Adrenal gland (tissue), 12 donors: ENCODE results near the gene TAPBPL. TPM values are rescaled to one million over a fixed set of nuclear protein-coding genes. Genes with fewer than 3 reads are reported as not detected.
"Not testable (repeated sequence)": the region's sequence is repeated elsewhere in the genome, so short reads cannot be mapped to it uniquely, and the experiment has no call there.

Experiments used
- DNase-seq, 7 donors: peaks; one replicate each; pipeline ENCODE4 v3.0.0-alpha.2; 2019 to 2020
- H3K27ac ChIP-seq, 5 donors: fragments of 200-600 bp; sonication (generic) in 4 of 5; 1 replicate in 3 of 5; 2 replicates in 2 of 5; pipeline versions ENCODE4 v1.5.1 to v1.8.0; 2016 to 2020; ENCODE audit warnings: mild to moderate bottlenecking in 1 of 5
- H3K27me3 ChIP-seq: fragments of 200-600 bp; 2 replicates; pipeline ENCODE4 v1.8.0; 2021
- H3K36me3 ChIP-seq, 2 donors: fragments of 200-600 bp; replicated peaks in 1 of 2; 1 replicate in 1 of 2; 2 replicates in 1 of 2; pipeline versions ENCODE4 v1.5.1 to v1.8.0; 2018 to 2022
- H3K4me1 ChIP-seq, 2 donors: fragments of 200-600 bp; replicated peaks in 1 of 2; 1 replicate in 1 of 2; 2 replicates in 1 of 2; pipeline versions ENCODE4 v1.5.1 to v1.8.0; 2018 to 2021
- H3K4me3 ChIP-seq, 4 donors: fragments of 200-600 bp; sonication (generic) in 3 of 4; one replicate each; pipeline ENCODE4 v1.5.1; 2016 to 2018
- H3K9me3 ChIP-seq, 3 donors: fragments of 200-600 bp; sonication (generic) in 1 of 3; replicated peaks in 1 of 3; 1 replicate in 2 of 3; 2 replicates in 1 of 3; pipeline versions ENCODE4 v1.5.1 to v1.8.0; 2016 to 2021
- POLR2A ChIP-seq, 2 donors: fragments of 450-650 bp; IDR thresholded peaks; one replicate each; pipeline ENCODE4 v1.6.1; 2017; ENCODE audit warnings: antibody characterized with exemption in 2 of 2, mild to moderate bottlenecking in 2 of 2, moderate library complexity in 1 of 2
- WGBS, 4 donors: extraction: QIAGEN DNeasy Blood & Tissue Kit in 2 of 4; methylation state at CpG; one replicate each; pipeline versions ENCODE4 v1.1.5 to v1.1.7; 2013 to 2017; 5-methylcytosine and 5-hydroxymethylcytosine counted together
- intact Hi-C, 2 donors: fragments of 100-400 bp; cut with DNase I; formaldehyde crosslinking; loops; one replicate each; pipeline versions ENCODE4 v1.14.1 to v1.15.0; 2022 to 2023
- polyA plus RNA-seq, 3 donors: library from polyadenylated mRNA; stranded (reverse); fragments of 200-250 nt in 2 of 3; fragments of 350-450 nt in 1 of 3; fragmentation: Illumina TruSeq in 1 of 3; extraction: RNeasy Lipid Tissue Mini Kit (QIAGEN cat#74804) in 1 of 3; gene quantifications; one replicate each; pipeline ENCODE4 v1.2.3, GENCODE V29; 2013 to 2014
- total RNA-seq, 9 donors: library from RNA; depleted of rRNA in 4 of 9; stranded (reverse); fragments of >200 nt in 4 of 9; fragments of 120-200 nt in 1 of 9; fragmentation: NEBNext Ultra II Directional in 1 of 9; extraction: Animal tissue kit (Norgen Biotek cat#: 25700) in 1 of 9; gene quantifications; one replicate each; pipeline versions ENCODE4 v1.1.0 to v1.2.4, GENCODE V29; 2013 to 2023
- TF ChIP-seq, protein P1 (sequence below), 6 experiments: fragments of 450-650 bp in 4 of 6; fragments of 200-600 bp in 2 of 6; sonication (generic) in 1 of 6; IDR thresholded peaks; 1 replicate in 5 of 6; 2 replicates in 1 of 6; pipeline versions ENCODE4 v1.5.1 to v1.8.0; 2016 to 2021; ENCODE audit warnings: antibody characterized with exemption in 6 of 6, mild to moderate bottlenecking in 2 of 6, moderate library complexity in 1 of 6
- donor health status: healthy with polysubstance abuse.
- donor health status: Bipolar disorder and iron deficiency.
- donor health status: DM: yes; HTN: yes; CAD: no.
- donor health status: DM: no; HTN: no; CAD: no.
- donor health status: DM: no; HTN: no; CAD: no.
- donor health status: DM: yes; HTN: yes; CAD: no.

The TAPBPL gene
- total and polyA plus RNA-seq, 12 donors, result 13.8 to 42.4 (median 32.0) TPM

DNA sequence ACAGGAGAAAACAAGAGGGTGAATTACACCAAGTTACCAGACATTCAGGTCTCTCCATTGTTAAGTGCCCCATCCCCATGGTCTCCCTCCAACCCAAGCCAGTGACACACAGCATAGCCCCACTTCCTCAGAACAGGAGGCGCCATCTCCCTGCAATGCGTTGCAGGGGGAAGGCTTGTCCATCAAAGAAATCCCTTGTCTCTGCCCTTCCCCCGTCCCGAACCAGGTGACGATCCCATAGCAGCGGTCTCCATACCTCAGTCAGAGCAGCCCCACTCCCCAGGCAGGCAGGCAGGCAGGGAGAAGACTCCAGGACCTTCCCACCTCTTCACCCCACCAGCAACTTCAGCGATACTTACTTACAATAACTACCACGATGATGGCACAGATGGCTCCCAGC lies 12.7 kb downstream of the TAPBPL start:
- H3K36me3 ChIP-seq, result peaks cover 0 to 66% of the 10 kb centered on the region in 2 donors
- no peak for TF ChIP-seq POLR2A (IDR thresholded peaks at IDR 0.05)
- TF ChIP-seq, protein P1, sequence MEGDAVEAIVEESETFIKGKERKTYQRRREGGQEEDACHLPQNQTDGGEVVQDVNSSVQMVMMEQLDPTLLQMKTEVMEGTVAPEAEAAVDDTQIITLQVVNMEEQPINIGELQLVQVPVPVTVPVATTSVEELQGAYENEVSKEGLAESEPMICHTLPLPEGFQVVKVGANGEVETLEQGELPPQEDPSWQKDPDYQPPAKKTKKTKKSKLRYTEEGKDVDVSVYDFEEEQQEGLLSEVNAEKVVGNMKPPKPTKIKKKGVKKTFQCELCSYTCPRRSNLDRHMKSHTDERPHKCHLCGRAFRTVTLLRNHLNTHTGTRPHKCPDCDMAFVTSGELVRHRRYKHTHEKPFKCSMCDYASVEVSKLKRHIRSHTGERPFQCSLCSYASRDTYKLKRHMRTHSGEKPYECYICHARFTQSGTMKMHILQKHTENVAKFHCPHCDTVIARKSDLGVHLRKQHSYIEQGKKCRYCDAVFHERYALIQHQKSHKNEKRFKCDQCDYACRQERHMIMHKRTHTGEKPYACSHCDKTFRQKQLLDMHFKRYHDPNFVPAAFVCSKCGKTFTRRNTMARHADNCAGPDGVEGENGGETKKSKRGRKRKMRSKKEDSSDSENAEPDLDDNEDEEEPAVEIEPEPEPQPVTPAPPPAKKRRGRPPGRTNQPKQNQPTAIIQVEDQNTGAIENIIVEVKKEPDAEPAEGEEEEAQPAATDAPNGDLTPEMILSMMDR (IDR thresholded peaks at IDR 0.05), result no peak
- intact Hi-C loops, result loop anchor here (5.0 to 10.0 kb wide), 3 partner anchors 37 to 140 kb away; no protein-coding TSS in a partner anchor
- H3K27me3 ChIP-seq, result no peaks in the 10 kb centered on the region
- whole genome bisulfite sequencing, 4 donors, result 87 to 94% (median 90%) methylated on average over 7 to 8 of the region's 8 CpGs
- no peaks in the 10 kb centered on the region for H3K9me3 ChIP-seq
- H3K4me1 ChIP-seq, result peaks cover 12 to 17% of the 10 kb centered on the region in 2 donors
- H3K4me3 ChIP-seq, result no peak overlapping the region
- no peak overlapping the region for H3K27ac ChIP-seq
- no peak for DNase-seq

DNA sequence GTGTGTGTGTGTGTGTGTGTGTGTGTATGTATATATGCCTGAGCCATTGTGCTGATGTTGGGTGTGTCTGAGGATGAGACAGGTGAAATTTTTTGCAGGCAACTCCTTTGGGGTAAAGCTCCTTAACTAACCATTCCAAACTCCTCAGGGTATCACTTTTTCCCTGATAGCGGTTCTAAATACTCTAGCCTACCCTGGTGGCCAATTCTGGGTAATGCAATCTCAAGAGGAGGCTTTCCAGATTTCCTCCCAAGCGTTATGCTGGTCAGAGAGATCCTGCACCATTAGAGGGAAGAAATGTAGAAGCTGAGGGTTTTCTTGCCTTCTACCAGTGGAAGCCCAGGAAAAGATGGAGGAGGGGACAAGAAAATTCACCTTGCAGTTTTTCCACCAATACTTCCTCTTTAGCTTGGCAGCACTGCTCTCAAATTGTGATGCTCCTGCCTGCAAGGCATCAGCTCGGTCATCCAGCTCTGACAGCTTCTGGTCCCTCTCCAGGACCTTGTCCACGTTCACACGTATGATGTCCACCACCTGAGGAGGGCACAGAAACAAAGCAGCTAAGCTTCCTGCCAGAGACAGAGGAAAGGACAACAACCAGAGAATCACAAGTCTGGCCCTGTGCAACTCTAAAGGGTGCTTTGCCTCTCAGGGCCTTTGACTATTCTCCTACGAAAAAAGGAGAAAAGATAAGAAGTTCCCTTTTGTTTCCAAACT lies 13.8 kb downstream of the TAPBPL start:
- TF ChIP-seq POLR2A (IDR thresholded peaks at IDR 0.05), result no peak
- TF ChIP-seq, protein P1 (IDR thresholded peaks at IDR 0.05), result peak; percentile 80 to 98 (median 90)
- Histone ChIP-seq H3K36me3 (peaks cover 0 to 55% of the 10 kb centered on the region in 2 donors), H3K27me3 (no peaks in the 10 kb centered on the region), H3K9me3 (no peaks in the 10 kb centered on the region), H3K4me1 (peaks cover 15 to 22% of the 10 kb centered on the region in 2 donors), H3K4me3 (no peak overlapping the region), H3K27ac (no peak overlapping the region)
- peak; percentile 44 to 78 (median 59) for DNase-seq
- WGBS, 4 donors, result 30 to 47% (median 39%) methylated on average over 6 of the region's 6 CpGs
- intact Hi-C loops, result loop anchor here (5.0 to 10.0 kb wide), 2 partner anchors 133 to 141 kb away; no protein-coding TSS in a partner anchor

DNA sequence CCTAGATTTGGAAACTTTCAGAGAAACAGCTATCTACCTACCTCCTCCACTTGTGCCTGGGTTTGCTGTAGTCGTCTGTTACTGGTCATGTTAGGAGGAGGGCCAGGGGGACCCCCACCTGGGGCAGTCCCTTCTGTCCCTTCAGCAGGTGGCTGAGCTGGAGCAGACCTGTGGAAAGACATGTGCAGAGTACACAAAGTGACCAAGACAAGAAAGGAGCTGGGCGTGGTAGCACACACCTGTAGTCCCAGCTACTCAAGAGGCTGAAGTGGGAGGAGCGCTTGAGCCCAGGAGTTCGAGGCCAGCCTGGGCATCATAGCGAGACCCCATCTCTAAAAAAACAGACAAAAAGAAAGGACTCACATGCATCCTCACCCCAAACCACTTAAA lies 14.3 kb downstream of the TAPBPL start:
- peaks cover 0 to 50% of the 10 kb centered on the region in 2 donors for H3K36me3 ChIP-seq
- H3K9me3 ChIP-seq, result no peaks in the 10 kb centered on the region
- H3K27me3 ChIP-seq, result no peaks in the 10 kb centered on the region
- intact Hi-C loops, result loop anchor here (5.0 to 10.0 kb wide), 2 partner anchors 134 to 141 kb away; no protein-coding TSS in a partner anchor
- 89 to 95% (median 92%) methylated on average over 5 of the region's 5 CpGs for WGBS, 4 donors
- no peak overlapping the region for H3K27ac ChIP-seq
- no peak overlapping the region for H3K4me3 ChIP-seq
- no peak for DNase-seq
- no peak for TF ChIP-seq POLR2A (IDR thresholded peaks at IDR 0.05)
- TF ChIP-seq, protein P1 (IDR thresholded peaks at IDR 0.05), result no peak
- H3K4me1 ChIP-seq, result peaks cover 17 to 24% of the 10 kb centered on the region in 2 donors

DNA sequence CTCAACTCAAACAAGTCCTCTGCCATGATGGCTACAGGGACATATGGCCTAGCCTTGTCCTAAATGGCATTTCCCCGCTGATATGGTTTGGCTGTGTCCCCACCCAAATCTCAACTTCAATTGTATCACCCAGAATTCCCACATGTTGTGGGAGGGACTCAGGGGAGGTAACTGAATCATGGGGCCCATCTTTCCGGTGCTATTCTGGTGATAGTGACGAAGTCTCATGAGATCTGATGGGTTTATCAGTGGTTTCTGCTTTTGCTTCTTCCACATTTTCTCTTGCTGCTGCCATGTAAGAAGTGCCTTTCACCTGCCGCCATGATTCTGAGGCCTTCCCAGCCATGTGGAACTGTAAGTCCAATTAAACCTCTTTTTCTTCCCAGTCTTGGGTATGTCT lies 14.9 kb downstream of the TAPBPL start:
- H3K9me3 ChIP-seq, H3K27ac ChIP-seq, DNase-seq, H3K27me3 ChIP-seq, H3K4me3 ChIP-seq: not testable (repeated sequence)
- Histone ChIP-seq H3K36me3 (peaks cover 0 to 44% of the 10 kb centered on the region in 2 donors), H3K4me1 (peaks cover 19 to 27% of the 10 kb centered on the region in 2 donors)
- WGBS, 4 donors, result 95 to 98% (median 96%) methylated on average over 4 of the region's 4 CpGs
- intact Hi-C loops, result loop anchor here (5.0 to 10.0 kb wide), 2 partner anchors 134 to 142 kb away; no protein-coding TSS in a partner anchor

DNA sequence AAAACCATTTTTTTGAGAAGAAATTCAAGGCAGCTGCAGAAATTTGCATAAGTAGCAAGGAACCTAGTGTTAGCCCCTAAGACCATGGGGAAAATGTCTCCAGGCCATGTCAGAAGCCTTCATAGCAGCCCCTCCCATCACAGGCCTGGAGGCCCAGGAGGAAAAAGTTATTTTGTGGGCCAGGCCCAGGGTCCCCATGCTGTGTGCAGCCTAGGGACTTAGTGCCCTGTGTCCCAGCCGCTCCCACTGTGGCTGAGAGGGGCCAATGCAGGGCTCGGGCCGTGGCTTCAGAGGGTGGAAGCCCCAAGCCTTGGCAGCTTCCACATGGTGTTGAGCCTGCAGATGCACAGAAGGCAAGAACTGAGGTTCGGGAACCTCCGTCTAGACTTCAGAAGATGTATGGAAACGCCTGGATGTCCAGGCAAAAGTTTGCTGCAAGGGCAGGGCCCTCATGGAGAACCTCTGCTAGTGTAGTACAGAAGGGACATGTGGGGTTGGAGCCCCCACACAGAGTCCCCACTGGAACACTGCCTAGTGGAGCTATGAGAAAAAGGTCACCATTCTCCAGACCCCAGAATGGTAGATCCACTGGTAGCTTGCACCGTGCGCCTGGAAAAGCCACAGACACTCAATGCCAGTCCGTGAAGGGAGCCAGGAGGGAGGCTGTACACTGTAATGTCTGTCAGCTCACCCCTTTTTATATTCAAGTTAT lies 15.9 kb downstream of the TAPBPL start:
- peaks cover 0 to 34% of the 10 kb centered on the region in 2 donors for H3K36me3 ChIP-seq
- intact Hi-C loops, result loop anchor here (5.0 to 10.0 kb wide), 2 partner anchors 135 to 143 kb away; no protein-coding TSS in a partner anchor
- not testable (repeated sequence) for H3K27ac ChIP-seq, H3K9me3 ChIP-seq, H3K4me3 ChIP-seq, H3K27me3 ChIP-seq, DNase-seq
- WGBS, 4 donors, result 94 to 99% (median 97%) methylated on average over 9 of the region's 9 CpGs
- peaks cover 19 to 27% of the 10 kb centered on the region in 2 donors for H3K4me1 ChIP-seq
